HG03442 (cell line): ENCODE results near the gene DTNBP1.
"Not testable (repeated sequence)": the region's sequence is repeated elsewhere in the genome, so short reads cannot be mapped to it uniquely, and the experiment has no call there.

ENCODE experiments used
- ATAC-seq: cut with Tn5 transposase; IDR thresholded peaks from one replicate; pipeline ENCODE4 v1.9.1; 2021; ENCODE audit warnings: mild to moderate bottlenecking, moderate library complexity; ENCODE audit not compliant: unreplicated experiment

Gene DTNBP1

GRCh38 chr6:15562977-15563376 lies 99.9 kb downstream of the DTNBP1 start:
- no peak for ATAC-seq

- ATAC-seq = no peak
These were observed 101.2 kb downstream of the DTNBP1 start for GRCh38 chr6:15561447-15562199.

- no peak for ATAC-seq
These were observed 102.1 kb downstream of the DTNBP1 start for GRCh38 chr6:15560713-15561112.

GRCh38 chr6:15557174-15557573 lies 105.7 kb downstream of the DTNBP1 start:
- ATAC-seq = no peak

GRCh38 chr6:15556711-15557110 lies 106.1 kb downstream of the DTNBP1 start:
- ATAC-seq = no peak

- no peak for ATAC-seq
These were observed 107.5 kb downstream of the DTNBP1 start for GRCh38 chr6:15555101-15556038.

GRCh38 chr6:15554728-15555100 lies 108.1 kb downstream of the DTNBP1 start:
- ATAC-seq = no peak

GRCh38 chr6:15553736-15554294 lies 109.0 kb downstream of the DTNBP1 start:
- ATAC-seq = no peak

- ATAC-seq = no peak
These were observed 109.8 kb downstream of the DTNBP1 start for GRCh38 chr6:15553031-15553430.

- ATAC-seq = no peak
These were observed 111.0 kb downstream of the DTNBP1 start for GRCh38 chr6:15551798-15552197.

- no peak for ATAC-seq
These were observed 111.6 kb downstream of the DTNBP1 start for GRCh38 chr6:15551262-15551661.

GRCh38 chr6:15550546-15551123 lies 112.2 kb downstream of the DTNBP1 start:
- no peak for ATAC-seq

- ATAC-seq = no peak
These were observed 113.5 kb downstream of the DTNBP1 start for GRCh38 chr6:15549371-15549770.

- no peak for ATAC-seq
These were observed 115.4 kb downstream of the DTNBP1 start for GRCh38 chr6:15547400-15547799.

GRCh38 chr6:15546591-15546990 lies 116.2 kb downstream of the DTNBP1 start:
- no peak for ATAC-seq

- no peak for ATAC-seq
These were observed 118.4 kb downstream of the DTNBP1 start for GRCh38 chr6:15544321-15544900.

- not testable (repeated sequence) for ATAC-seq
These were observed 119.4 kb downstream of the DTNBP1 start for GRCh38 chr6:15543332-15543917.

- no peak for ATAC-seq
These were observed 123.0 kb downstream of the DTNBP1 start for GRCh38 chr6:15539722-15540270.

- no peak for ATAC-seq
These were observed 123.9 kb downstream of the DTNBP1 start for GRCh38 chr6:15538766-15539495.

GRCh38 chr6:15538106-15538505 lies 124.7 kb downstream of the DTNBP1 start:
- no peak for ATAC-seq
